NT2/D1 (cell line): ENCODE data around the gene ADAMTS6.
"Not testable (repeated sequence)": the region's sequence is repeated elsewhere in the genome, so short reads cannot be mapped to it uniquely, and the experiment has no call there.

ENCODE experiments used
- DNase-seq: peaks from one replicate; pipeline ENCODE4 v3.0.0-alpha.2; 2011; ENCODE audit warnings: low read depth, low spot score
- H3K27me3 ChIP-seq: 2 replicates; pipeline ENCODE4 v1.6.0; 2011; ENCODE audit warnings: mild to moderate bottlenecking; ENCODE audit not compliant: insufficient read length, insufficient read depth
- H3K36me3 ChIP-seq: 2 replicates; pipeline ENCODE4 v1.6.1; 2011; ENCODE audit warnings: mild to moderate bottlenecking, low read length, mixed read lengths; ENCODE audit not compliant: insufficient read depth, insufficient read length
- H3K4me1 ChIP-seq: 2 replicates; pipeline ENCODE4 v1.5.1; 2011; ENCODE audit not compliant: insufficient read depth, insufficient read length
- H3K4me3 ChIP-seq: 2 replicates; pipeline ENCODE4 v1.5.1; 2011; ENCODE audit warnings: low read depth; ENCODE audit not compliant: insufficient read length
- H3K9ac ChIP-seq: 2 replicates; pipeline ENCODE4 v1.6.0; 2011; ENCODE audit warnings: low read depth; ENCODE audit not compliant: insufficient read length
- H3K9me3 ChIP-seq: 2 replicates; pipeline ENCODE4 v1.5.1; 2011; ENCODE audit warnings: mild to moderate bottlenecking, low read length; ENCODE audit not compliant: insufficient read depth
- SUZ12 ChIP-seq: IDR thresholded peaks from 2 replicates; pipeline ENCODE4 v1.6.1; 2011; ENCODE audit not compliant: insufficient read length, insufficient read depth; ENCODE audit errors: extremely low read depth
- YY1 ChIP-seq: IDR thresholded peaks from 2 replicates; pipeline ENCODE4 v1.6.1; 2011; ENCODE audit not compliant: insufficient read length, insufficient read depth
- ZNF274 ChIP-seq: IDR thresholded peaks from 2 replicates; pipeline ENCODE4 v1.6.1; 2011; ENCODE audit warnings: mild to moderate bottlenecking, low read depth, low read length

Gene ADAMTS6

DNA sequence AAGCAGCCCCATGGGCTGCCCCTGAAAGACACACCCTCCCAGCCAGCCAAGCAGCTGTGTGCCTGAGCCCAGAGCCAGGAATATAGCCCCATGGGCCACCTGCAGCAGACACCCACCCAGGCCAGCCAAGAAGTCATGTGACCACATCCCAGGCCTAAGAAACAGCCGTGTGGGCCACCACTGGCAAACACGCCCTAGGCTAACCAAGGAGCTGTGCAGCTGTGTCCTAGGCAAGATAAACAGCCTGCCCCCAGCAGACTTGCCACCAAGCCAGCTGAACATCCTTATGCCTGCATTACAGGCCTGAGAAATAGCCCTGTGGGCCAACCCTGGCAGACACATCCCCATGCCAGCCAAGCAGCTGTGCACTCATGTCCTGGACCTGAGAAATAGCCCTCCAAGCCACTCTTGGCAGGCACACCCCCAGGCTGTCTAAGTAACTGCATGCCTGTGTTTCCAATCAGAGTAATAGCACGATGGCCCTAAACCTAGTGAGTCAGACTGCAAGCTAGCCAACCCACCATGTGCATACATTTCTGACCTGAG is 143.0 kb downstream of the ADAMTS6 start:
- no peaks in the 10 kb centered on the region for H3K4me1 ChIP-seq
- TF ChIP-seq SUZ12 (no peak), YY1 (no peak), ZNF274 (no peak)
- H3K9ac ChIP-seq: no peak overlapping the region
- no peak overlapping the region for H3K4me3 ChIP-seq
- H3K9me3 ChIP-seq: peaks cover 16% of the 10 kb centered on the region; the same call in 1 of the 2 replicates
- H3K27me3 ChIP-seq: no peaks in the 10 kb centered on the region
- H3K36me3 ChIP-seq: no peaks in the 10 kb centered on the region
- no peak for DNase-seq

DNA sequence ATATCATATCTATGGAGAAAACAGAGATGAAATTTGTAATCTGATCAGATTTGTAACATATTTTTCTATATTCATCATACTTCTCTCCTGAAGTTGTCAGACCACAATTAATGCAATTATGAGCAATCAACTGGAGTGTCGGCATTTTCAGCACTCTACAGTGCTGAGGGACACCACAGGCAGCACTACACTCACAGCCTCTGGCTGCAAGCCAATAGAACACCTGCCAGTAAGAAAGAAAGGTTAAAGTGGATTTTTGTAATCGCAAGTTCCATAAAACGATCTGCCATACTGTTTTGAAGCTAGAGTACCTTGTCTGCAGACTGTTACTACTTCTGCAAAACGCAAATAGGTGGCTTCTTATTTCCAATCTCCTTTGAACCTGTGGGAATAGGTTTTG is 147.6 kb downstream of the ADAMTS6 start:
- DNase-seq: no peak
- Histone ChIP-seq H3K4me3 (no peak overlapping the region), H3K4me1 (no peaks in the 10 kb centered on the region), H3K9me3 (no peaks in the 10 kb centered on the region), H3K36me3 (no peaks in the 10 kb centered on the region), H3K27me3 (no peaks in the 10 kb centered on the region), H3K9ac (no peak overlapping the region)
- TF ChIP-seq SUZ12: no peak

DNA sequence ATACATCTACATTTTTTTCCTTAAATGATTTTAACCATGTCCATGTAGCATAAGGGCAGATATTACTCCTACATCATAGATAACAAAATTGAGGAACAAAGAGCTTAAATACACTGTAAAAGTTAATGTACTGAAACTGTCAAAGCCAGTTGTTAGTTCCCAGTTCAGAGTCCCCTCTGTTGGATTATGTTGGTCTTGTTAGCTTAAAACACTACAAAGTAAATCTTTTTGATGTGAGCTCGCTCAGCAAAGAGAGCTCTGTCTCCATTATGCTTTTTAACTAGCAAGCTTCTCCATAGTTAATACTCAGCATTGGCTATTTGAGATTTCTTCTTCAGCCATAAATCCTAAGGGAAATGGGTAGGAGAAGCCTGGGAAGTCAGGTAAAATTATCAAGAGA is 149.1 kb downstream of the ADAMTS6 start:
- Histone ChIP-seq H3K36me3 (no peaks in the 10 kb centered on the region), H3K9ac (no peak overlapping the region), H3K9me3 (no peaks in the 10 kb centered on the region), H3K27me3 (no peaks in the 10 kb centered on the region), H3K4me3 (no peak overlapping the region), H3K4me1 (no peaks in the 10 kb centered on the region)
- DNase-seq: no peak
- TF ChIP-seq SUZ12: no peak
- TF ChIP-seq ZNF274: no peak
- no peak for TF ChIP-seq YY1

DNA sequence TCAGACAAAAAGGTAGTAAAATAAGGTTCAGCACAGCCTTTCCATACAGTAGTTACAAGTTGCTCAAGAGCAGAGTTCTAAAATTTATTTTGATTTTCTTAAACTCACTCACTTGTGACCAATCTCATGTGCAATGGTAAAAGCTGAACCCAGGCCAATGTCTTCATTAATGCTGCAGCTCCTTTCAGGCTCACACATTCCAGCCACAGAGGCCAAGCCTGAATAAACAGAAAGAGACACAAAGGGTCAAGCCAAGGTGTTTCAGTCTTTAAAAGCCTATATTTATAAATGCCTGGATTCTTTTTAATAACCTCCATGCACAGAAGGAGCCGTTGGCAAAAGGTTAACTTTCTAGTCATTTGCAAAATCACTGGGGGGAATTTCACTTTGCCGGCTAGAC is 152.5 kb downstream of the ADAMTS6 start:
- Histone ChIP-seq H3K9ac (no peak overlapping the region), H3K36me3 (no peaks in the 10 kb centered on the region), H3K27me3 (no peaks in the 10 kb centered on the region), H3K4me3 (no peak overlapping the region), H3K9me3 (no peaks in the 10 kb centered on the region), H3K4me1 (no peaks in the 10 kb centered on the region)
- no peak for DNase-seq
- TF ChIP-seq SUZ12 (no peak), ZNF274 (no peak), YY1 (no peak)

DNA sequence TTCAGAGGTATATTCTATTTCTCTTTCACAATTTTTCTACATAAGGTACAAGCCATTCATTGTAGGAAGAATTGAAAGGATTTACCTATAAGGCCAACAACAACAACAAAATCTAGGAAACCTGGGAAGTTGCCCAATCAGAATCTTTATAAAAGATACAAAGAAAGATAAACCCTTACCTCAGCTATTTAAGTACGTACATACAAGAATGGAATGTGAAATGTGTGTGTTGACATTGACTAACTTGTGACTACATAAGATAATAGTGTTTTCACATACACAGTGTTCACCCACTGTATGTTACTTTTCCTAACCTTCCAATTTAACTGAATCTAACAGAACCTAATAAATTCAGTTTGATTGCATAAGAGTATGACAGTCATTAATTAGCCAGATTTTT is 154.1 kb downstream of the ADAMTS6 start:
- Histone ChIP-seq H3K4me1 (no peaks in the 10 kb centered on the region), H3K36me3 (no peaks in the 10 kb centered on the region), H3K9me3 (no peaks in the 10 kb centered on the region), H3K27me3 (no peaks in the 10 kb centered on the region), H3K4me3 (no peak overlapping the region), H3K9ac (no peak overlapping the region)
- no peak for DNase-seq
- TF ChIP-seq SUZ12: no peak
- TF ChIP-seq ZNF274: no peak
- no peak for TF ChIP-seq YY1

DNA sequence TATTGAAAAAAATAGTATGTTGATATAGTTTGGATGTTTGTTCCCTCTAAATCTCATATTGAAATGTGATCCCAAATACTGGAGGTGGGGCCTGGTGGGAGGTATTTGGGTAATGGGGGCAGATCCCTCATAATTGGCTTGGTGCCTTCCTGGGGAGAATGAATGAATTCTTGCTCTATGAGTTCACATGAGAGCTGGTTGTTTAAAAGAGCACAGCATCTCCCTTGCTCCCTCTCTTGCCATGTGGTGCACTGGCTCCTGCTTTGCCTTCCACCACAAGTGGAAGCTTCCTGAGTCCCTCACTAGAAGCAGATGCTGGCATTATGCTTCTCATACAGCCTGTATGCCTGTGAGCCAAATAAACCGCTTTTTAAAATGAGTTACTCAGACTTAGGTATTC is 154.8 kb downstream of the ADAMTS6 start:
- TF ChIP-seq ZNF274: no peak
- no peak for TF ChIP-seq YY1
- no peak for TF ChIP-seq SUZ12
- DNase-seq: no peak
- no peaks in the 10 kb centered on the region for H3K4me1 ChIP-seq
- H3K4me3 ChIP-seq: no peak overlapping the region
- H3K36me3 ChIP-seq: no peaks in the 10 kb centered on the region
- H3K9me3 ChIP-seq: no peaks in the 10 kb centered on the region
- H3K27me3 ChIP-seq: no peaks in the 10 kb centered on the region
- no peak overlapping the region for H3K9ac ChIP-seq

DNA sequence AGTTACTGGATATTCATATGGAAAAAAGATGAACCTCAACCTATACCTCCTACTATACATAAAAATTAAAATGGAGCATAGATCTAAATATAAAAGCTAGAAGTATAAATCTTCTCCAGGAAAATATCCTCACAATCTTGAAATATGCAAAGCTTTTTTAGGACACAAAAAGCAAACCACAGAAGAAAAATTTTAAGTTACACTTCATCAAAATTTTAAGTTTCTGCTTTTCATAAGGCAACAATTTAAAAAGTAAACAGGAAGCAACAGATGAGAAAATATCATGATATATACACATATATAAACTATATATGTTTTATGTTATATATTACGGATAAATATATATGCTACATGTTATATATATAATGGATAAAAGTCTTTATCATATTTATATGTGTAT is 157.5 kb downstream of the ADAMTS6 start:
- no peak for DNase-seq
- H3K4me1 ChIP-seq: no peaks in the 10 kb centered on the region
- TF ChIP-seq YY1: no peak
- no peaks in the 10 kb centered on the region for H3K9me3 ChIP-seq
- no peak overlapping the region for H3K9ac ChIP-seq
- no peaks in the 10 kb centered on the region for H3K36me3 ChIP-seq
- H3K4me3 ChIP-seq: no peak overlapping the region
- no peaks in the 10 kb centered on the region for H3K27me3 ChIP-seq

DNA sequence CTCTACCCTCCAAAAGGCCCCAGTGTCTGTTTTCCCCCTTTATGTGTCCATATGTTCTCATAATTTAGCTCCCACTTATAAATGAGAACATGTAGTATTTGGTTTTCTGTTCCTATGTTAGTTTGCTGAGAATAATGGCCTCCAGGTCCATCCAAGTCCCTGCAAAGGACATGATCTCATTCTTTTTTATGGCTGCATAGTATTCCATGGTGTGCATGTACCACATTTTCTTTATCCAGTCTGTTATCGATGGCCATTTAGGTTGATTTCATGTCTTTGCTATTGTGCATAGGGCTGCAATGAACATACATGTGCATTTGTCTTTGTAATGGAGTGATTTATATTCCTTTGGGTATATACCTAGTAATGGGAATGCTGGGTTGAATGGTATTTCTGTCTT is 161.0 kb downstream of the ADAMTS6 start:
- H3K4me3 ChIP-seq, H3K9ac ChIP-seq, H3K4me1 ChIP-seq, DNase-seq, H3K36me3 ChIP-seq, H3K27me3 ChIP-seq, H3K9me3 ChIP-seq: not testable (repeated sequence)

DNA sequence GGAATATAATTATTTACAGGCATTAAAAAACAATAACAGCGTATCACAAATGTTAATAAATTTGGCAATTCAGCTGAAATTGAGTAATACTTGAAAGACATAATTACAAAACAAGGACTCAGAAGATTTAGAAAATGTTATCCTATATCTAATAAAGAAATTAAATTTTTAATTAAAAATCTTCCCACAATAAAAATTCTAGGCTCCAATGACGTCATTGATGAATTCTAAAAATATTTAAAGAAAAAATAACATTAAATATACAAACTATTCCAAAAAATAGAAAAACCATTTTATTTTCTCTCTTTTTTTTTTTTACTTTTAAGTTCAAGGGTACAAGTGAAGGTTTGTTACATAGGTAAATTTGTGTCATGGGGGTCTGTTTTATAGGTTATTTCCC is 161.5 kb downstream of the ADAMTS6 start:
- H3K4me3 ChIP-seq: no peak overlapping the region
- no peak for DNase-seq
- no peaks in the 10 kb centered on the region for H3K4me1 ChIP-seq
- no peaks in the 10 kb centered on the region for H3K27me3 ChIP-seq
- H3K9me3 ChIP-seq: no peaks in the 10 kb centered on the region
- H3K9ac ChIP-seq: no peak overlapping the region
- TF ChIP-seq SUZ12: no peak
- TF ChIP-seq YY1: no peak
- no peak for TF ChIP-seq ZNF274
- H3K36me3 ChIP-seq: no peaks in the 10 kb centered on the region
